WI38 (cell line): ENCODE measurements around the gene DIAPH2.

Experiments
- H3K4me3 ChIP-seq: 2 replicates; pipeline ENCODE4 v1.5.1; 2011; ENCODE audit warnings: low read depth, mild to moderate bottlenecking, control low read depth, low read length
- CTCF ChIP-seq: IDR thresholded peaks from 2 replicates; pipeline ENCODE4 v1.5.1; 2012; ENCODE audit warnings: low read depth, mild to moderate bottlenecking, control low read depth, low read length

Gene DIAPH2

DNA sequence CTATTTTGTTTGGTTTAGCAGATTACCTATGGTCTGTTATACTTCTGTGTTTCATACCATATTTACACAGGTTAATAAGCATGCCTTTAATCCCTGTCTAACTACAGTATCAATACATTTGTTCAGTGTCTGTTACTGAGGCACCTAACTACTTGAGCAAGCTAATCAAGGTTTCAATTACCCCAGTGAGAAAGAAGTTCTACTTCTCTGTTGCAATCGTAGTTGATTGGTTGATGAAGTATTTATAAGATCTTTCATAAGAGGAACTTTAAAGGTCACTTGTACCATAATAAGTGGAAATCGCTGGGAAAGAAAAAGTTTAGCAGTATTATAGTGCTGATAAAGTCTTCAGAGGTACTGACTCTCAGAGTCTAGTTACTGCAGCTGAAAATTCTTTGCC is 689.6 kb downstream of the DIAPH2 start:
- TF ChIP-seq CTCF: no peak
- no peak overlapping the region for H3K4me3 ChIP-seq

GRCh38 chrX:97380200-97380599 is 695.6 kb downstream of the DIAPH2 start:
- TF ChIP-seq CTCF: no peak
- no peak overlapping the region for H3K4me3 ChIP-seq

- no peak for TF ChIP-seq CTCF
- no peak overlapping the region for H3K4me3 ChIP-seq
These were observed 700.0 kb downstream of the DIAPH2 start for GRCh38 chrX:97384685-97385084.

- no peak overlapping the region for H3K4me3 ChIP-seq
- TF ChIP-seq CTCF: no peak
These were observed 702.4 kb downstream of the DIAPH2 start for GRCh38 chrX:97387004-97387403.

DNA sequence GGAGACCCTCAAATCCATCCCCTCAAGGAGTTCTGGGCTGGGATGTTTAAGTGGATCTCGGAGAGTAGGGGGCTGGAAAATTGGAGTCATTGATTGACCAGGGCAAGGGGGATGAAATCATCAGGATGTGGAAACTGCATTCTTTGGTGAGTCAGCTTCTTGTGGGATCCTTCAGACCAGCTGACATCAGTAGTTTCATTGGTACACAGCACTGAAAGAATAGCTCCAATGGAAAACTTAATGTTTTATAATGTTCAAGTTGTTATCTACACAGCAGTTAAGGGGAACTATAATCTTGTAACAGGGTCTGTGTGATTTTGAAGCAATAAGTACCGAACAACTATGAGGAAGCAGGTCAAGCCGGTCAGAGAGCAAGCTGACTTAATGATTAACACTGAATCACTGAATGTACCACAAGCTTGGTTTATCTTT is 705.1 kb downstream of the DIAPH2 start:
- no peak for TF ChIP-seq CTCF
- H3K4me3 ChIP-seq: no peak overlapping the region

GRCh38 chrX:97397371-97397770 is 712.7 kb downstream of the DIAPH2 start:
- H3K4me3 ChIP-seq: no peak overlapping the region
- no peak for TF ChIP-seq CTCF

DNA sequence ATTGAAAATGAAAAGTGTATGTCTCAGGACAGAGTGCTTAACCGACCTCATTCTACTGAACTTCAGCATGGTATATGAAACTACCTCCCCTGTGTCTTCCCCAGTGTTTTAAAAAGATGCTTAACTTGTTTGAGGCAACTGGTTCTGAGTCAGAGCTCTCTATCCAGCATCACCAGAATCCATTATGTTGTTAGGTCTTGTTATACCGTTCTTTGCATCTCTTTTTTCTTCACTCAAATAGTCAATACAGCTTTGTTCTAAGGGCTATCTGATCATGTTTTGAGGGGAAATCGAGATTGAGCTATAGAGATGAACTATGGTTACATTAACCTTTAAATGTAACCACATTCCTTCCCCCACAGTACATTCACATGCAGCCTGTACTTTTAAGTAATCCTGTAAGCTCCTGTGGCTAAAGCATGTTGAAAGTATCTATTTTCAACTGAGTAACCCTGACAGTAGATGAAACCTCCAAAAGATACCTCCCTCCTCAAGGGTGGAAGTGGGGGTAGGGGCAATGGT is 713.4 kb downstream of the DIAPH2 start:
- TF ChIP-seq CTCF: no peak
- H3K4me3 ChIP-seq: no peak overlapping the region
